Activated naive CD8-positive, alpha-beta T cell treated with anti-CD3 and anti-CD28 coated beads, Interleukin-2, amount 50 U/mL, for 24 hours (primary cell): ENCODE results near the gene TMEM52.

Source experiments
- ATAC-seq: fragments of 150-1000 bp; cut with Tn5 transposase; one replicate; pipeline ENCODE4 v1.10.0; 2021
- DNase-seq: peaks from one replicate; pipeline ENCODE4 v3.0.0; 2021
- H3K27ac Mint-ChIP-seq: one replicate; pipeline ENCODE4 v1.8.0; 2021; ENCODE audit warnings: mild to moderate bottlenecking, mixed read lengths
- H3K27me3 Mint-ChIP-seq: one replicate; pipeline ENCODE4 v1.8.0; 2021; ENCODE audit warnings: mixed read lengths
- H3K36me3 Mint-ChIP-seq: one replicate; pipeline ENCODE4 v1.8.0; 2021; ENCODE audit warnings: low read depth, mixed read lengths
- H3K4me1 Mint-ChIP-seq: one replicate; pipeline ENCODE4 v1.8.0; 2021; ENCODE audit warnings: mixed read lengths
- H3K4me3 Mint-ChIP-seq: one replicate; pipeline ENCODE4 v1.8.0; 2021; ENCODE audit warnings: mild to moderate bottlenecking, moderate library complexity, mixed read lengths
- H3K9me3 Mint-ChIP-seq: one replicate; pipeline ENCODE4 v1.8.0; 2021; ENCODE audit warnings: mixed read lengths

TMEM52 gene

DNA sequence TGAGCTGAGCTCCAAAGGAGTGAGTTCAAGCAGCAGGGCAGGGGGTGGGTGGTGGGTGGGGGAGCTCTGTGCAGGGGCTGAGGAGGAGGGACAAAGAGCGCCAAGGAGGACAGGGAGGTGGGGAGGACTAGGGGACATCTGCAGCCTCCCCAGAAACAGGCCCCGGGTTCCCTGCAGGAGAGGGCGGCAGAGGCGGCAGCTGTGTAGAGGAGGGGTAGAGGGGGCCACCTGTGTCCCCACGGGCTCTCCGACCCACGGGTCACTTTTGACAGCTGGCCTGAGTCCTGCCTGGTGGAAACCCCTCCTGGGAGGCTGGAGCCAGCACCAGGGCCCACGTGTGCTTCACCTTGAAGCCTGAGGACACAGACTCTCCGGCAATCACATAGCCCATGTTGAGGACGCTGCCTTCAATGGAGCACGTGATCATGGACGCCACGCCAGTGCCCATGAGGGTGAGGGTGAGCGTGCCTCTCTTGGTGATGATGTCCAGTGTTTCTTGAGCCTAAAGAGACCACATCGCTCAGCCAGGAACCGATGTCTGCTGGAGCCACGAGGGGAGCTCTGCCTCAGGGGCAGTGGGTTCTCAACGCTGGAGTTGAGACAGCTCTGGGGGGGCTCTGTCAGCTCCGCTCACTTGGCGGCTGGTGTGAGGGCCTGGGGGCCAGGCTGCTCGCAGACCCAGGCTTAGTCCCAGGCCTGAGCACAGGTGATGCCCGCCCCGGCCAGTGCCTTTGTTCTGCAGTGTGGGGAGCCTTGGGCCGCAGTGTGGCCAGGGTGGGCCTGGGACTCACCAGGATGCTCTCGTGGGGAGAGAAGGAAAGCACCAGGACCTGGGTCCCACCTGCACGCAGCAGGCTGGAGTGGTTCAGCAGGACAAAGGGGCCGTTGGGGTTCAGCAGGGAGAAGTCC lies 6.6 kb upstream of the TMEM52 start:
- ATAC-seq (no peak), DNase-seq (no peak)
- Mint-ChIP-seq H3K9me3 (no peaks in the 10 kb centered on the region), H3K27me3 (no peaks in the 10 kb centered on the region), H3K4me1 (no peaks in the 10 kb centered on the region), H3K4me3 (no peak overlapping the region), H3K27ac (no peak overlapping the region), H3K36me3 (no peaks in the 10 kb centered on the region)

GRCh38 chr1:1924849-1925248 lies 5.8 kb upstream of the TMEM52 start:
- DNase-seq, result no peak
- Mint-ChIP-seq H3K4me1 (no peaks in the 10 kb centered on the region), H3K27me3 (no peaks in the 10 kb centered on the region), H3K9me3 (no peaks in the 10 kb centered on the region), H3K4me3 (no peak overlapping the region), H3K27ac (no peak overlapping the region), H3K36me3 (no peaks in the 10 kb centered on the region)
- no peak for ATAC-seq

- ATAC-seq, result no peak
- no peak overlapping the region for H3K27ac Mint-ChIP-seq
- no peaks in the 10 kb centered on the region for H3K27me3 Mint-ChIP-seq
These were observed 5.3 kb upstream of the TMEM52 start for GRCh38 chr1:1924386-1924785.

GRCh38 chr1:1922956-1923833 lies 4.1 kb upstream of the TMEM52 start:
- Mint-ChIP-seq H3K4me3 (no peak overlapping the region), H3K4me1 (peaks cover 2% of the 10 kb centered on the region), H3K36me3 (no peaks in the 10 kb centered on the region), H3K9me3 (no peaks in the 10 kb centered on the region), H3K27ac (no peak overlapping the region), H3K27me3 (no peaks in the 10 kb centered on the region)
- DNase-seq (no peak), ATAC-seq (no peak)

More at GRCh38 chr1:1924386-1924785, 5.3 kb upstream of the TMEM52 start:
- Mint-ChIP-seq H3K9me3 (no peaks in the 10 kb centered on the region), H3K36me3 (no peaks in the 10 kb centered on the region), H3K4me1 (peaks cover 2% of the 10 kb centered on the region), H3K4me3 (no peak overlapping the region)
- no peak for DNase-seq

- Mint-ChIP-seq H3K36me3 (no peaks in the 10 kb centered on the region), H3K4me1 (peaks cover 2% of the 10 kb centered on the region), H3K9me3 (no peaks in the 10 kb centered on the region), H3K4me3 (no peak overlapping the region), H3K27ac (no peak overlapping the region), H3K27me3 (no peaks in the 10 kb centered on the region)
- ATAC-seq (no peak), DNase-seq (no peak)
These were observed 3.5 kb upstream of the TMEM52 start for GRCh38 chr1:1922702-1922955.

DNA sequence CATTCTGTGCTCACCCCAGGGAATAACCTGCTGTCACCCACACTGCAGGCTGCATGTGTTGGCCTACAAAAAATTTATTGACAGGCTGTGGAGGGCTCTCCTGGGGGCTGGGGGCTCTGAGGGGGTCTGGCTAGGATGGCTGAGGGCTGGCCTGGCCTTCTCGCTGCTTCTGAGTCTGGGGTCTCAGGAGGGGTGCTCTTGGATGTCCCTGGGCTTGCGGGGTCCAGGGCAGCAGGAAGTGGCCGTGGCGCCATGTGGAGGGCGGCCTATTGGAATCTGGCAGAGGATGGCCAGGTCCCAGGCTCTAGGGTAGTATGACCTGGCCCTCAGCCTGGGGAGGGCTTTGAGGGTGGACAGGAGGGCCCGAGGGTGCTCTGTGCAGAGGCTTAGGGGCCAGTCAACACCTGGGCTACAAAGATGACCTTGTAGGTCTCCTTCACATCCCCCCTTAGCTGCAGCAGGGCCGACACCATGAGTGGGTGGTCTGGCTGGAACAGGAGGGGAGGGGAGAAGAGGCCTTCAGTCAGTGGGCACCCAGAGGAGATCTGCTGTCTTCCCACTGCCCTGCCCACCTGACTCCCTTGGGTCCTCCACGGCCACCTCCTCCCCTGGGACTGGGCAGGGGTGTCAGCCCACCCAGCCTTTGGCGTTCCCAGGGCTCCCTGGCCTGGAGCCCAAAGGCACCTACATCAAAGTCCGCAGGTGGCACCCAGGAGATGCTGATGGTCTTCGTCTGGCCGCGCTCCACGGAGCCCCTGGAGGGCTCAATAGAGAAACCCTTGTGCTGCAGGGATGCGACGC lies 3.0 kb upstream of the TMEM52 start:
- no peak overlapping the region for H3K4me3 Mint-ChIP-seq
- ATAC-seq (no peak), DNase-seq (no peak)
- H3K27me3 Mint-ChIP-seq, result no peaks in the 10 kb centered on the region
- no peak overlapping the region for H3K27ac Mint-ChIP-seq
- H3K9me3 Mint-ChIP-seq, result no peaks in the 10 kb centered on the region
- H3K4me1 Mint-ChIP-seq, result peaks cover 2% of the 10 kb centered on the region
- no peaks in the 10 kb centered on the region for H3K36me3 Mint-ChIP-seq

DNA sequence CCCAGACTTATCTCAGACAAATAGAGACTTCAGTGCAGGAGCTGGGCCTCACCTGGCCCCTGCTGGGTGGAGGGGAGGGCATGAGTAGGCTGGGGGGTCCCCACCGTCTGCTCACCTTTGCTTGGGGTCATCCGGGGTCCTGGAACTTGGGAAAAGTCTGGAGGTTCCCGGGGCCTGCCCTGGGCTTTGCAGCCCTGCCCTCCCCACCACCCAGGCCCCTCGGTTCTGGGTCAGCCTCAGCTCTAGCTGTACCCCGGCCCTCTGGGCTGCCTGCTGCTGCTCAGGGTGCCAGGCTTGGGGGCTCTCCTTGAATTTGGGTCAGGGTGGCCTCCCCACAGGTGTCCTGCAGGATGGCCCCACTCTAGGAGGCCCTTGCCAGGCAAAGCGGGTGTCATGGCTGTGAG lies 2.4 kb upstream of the TMEM52 start:
- DNase-seq (no peak), ATAC-seq (no peak)
- no peak overlapping the region for H3K4me3 Mint-ChIP-seq
- H3K9me3 Mint-ChIP-seq, result no peaks in the 10 kb centered on the region
- no peak overlapping the region for H3K27ac Mint-ChIP-seq
- peaks cover 2% of the 10 kb centered on the region for H3K4me1 Mint-ChIP-seq
- no peaks in the 10 kb centered on the region for H3K36me3 Mint-ChIP-seq
- no peaks in the 10 kb centered on the region for H3K27me3 Mint-ChIP-seq

- Mint-ChIP-seq H3K27ac (no peak overlapping the region), H3K36me3 (no peaks in the 10 kb centered on the region), H3K4me1 (peaks cover 2% of the 10 kb centered on the region), H3K9me3 (no peaks in the 10 kb centered on the region), H3K4me3 (no peak overlapping the region), H3K27me3 (no peaks in the 10 kb centered on the region)
- DNase-seq (no peak), ATAC-seq (no peak)
These were observed 1.8 kb upstream of the TMEM52 start for GRCh38 chr1:1920608-1921458.

GRCh38 chr1:1920057-1920607 lies 1.1 kb upstream of the TMEM52 start:
- no peaks in the 10 kb centered on the region for H3K9me3 Mint-ChIP-seq
- no peak for DNase-seq
- H3K4me3 Mint-ChIP-seq, result no peak overlapping the region
- H3K27me3 Mint-ChIP-seq, result no peaks in the 10 kb centered on the region
- no peak overlapping the region for H3K27ac Mint-ChIP-seq
- no peaks in the 10 kb centered on the region for H3K36me3 Mint-ChIP-seq
- no peak for ATAC-seq
- peaks cover 2% of the 10 kb centered on the region for H3K4me1 Mint-ChIP-seq

- peak; percentile 77 for ATAC-seq
- DNase-seq, result peak; percentile 99
- peak overlapping the region; percentile 48 for H3K4me3 Mint-ChIP-seq
- peaks cover 2% of the 10 kb centered on the region for H3K4me1 Mint-ChIP-seq
- no peaks in the 10 kb centered on the region for H3K27me3 Mint-ChIP-seq
- no peaks in the 10 kb centered on the region for H3K9me3 Mint-ChIP-seq
- H3K27ac Mint-ChIP-seq, result no peak overlapping the region
- H3K36me3 Mint-ChIP-seq, result no peaks in the 10 kb centered on the region
These were observed 401 bp upstream of the TMEM52 start for GRCh38 chr1:1919304-1920056.

DNA sequence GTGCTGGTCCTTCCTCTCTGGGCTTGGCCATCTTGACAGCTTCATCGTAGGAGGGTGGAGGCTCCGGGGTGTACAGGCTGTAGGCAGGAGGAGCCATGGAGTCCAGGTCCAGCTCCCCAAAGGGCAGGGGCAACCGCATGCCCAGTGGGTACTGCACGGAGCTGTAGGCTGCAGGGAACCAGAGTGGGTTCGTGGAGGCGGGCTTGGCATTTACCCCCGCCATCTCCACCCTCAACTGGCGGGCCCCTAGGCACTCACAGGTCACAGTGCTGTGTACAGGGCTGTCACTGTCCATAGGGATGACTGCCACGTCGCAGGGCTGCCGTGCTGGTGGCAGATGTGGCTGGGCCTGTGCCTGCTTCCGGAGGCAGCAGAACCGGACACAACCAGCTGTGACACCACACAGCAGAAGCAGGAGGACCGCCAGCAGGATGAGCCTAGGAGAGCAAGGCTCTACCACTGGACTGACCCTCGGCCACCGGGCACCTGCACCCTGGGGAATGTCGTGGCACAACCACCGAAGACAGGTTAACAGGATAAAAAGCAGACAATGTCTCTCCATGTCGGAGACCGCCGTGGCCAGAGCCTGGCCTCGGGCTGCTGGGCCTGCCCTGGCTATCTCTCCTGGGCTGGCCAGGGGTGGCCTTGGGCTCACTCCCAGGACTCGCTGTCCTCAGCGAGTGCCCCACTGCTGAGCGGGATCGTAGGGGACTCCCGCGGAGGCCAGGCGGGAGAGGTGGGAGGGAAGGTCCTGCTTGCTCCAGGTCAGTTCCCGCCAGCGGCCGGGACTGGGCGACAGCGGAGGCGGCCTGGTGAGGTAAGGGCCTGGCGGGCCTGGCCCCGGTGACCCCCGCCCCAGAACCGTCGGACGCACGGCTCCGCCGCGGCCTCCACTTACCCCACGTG lies 831 bp downstream of the TMEM52 start:
- H3K27ac Mint-ChIP-seq, result no peak overlapping the region
- no peaks in the 10 kb centered on the region for H3K27me3 Mint-ChIP-seq
- DNase-seq, result no peak
- H3K9me3 Mint-ChIP-seq, result no peaks in the 10 kb centered on the region
- no peaks in the 10 kb centered on the region for H3K36me3 Mint-ChIP-seq
- H3K4me1 Mint-ChIP-seq, result peaks cover 2% of the 10 kb centered on the region
- H3K4me3 Mint-ChIP-seq, result peak overlapping the region; percentile 49
- ATAC-seq, result no peak

GRCh38 chr1:1917304-1917976 lies 1.6 kb downstream of the TMEM52 start:
- no peak for DNase-seq

More at GRCh38 chr1:1917304-1917976, 1.6 kb downstream of the TMEM52 start:
- H3K36me3 Mint-ChIP-seq, result no peaks in the 10 kb centered on the region
- no peak for ATAC-seq
- H3K4me3 Mint-ChIP-seq, result no peak overlapping the region
- H3K4me1 Mint-ChIP-seq, result peaks cover 2% of the 10 kb centered on the region
- H3K27me3 Mint-ChIP-seq, result no peaks in the 10 kb centered on the region
- H3K9me3 Mint-ChIP-seq, result no peaks in the 10 kb centered on the region
- no peak overlapping the region for H3K27ac Mint-ChIP-seq
